Endothelial cell of umbilical vein (primary cell): ENCODE results near the gene MAP3K4.

Experiments
- EZH2 ChIP-seq: IDR thresholded peaks from 2 replicates; pipeline ENCODE4 v1.6.1; 2012; ENCODE audit warnings: borderline replicate concordance, low read depth, mild to moderate bottlenecking, moderate library complexity, low read length, inconsistent platforms; ENCODE audit not compliant: severe bottlenecking
- FOS ChIP-seq: IDR thresholded peaks from 2 replicates; pipeline ENCODE4 v1.6.1; 2011; ENCODE audit warnings: mild to moderate bottlenecking, low read length, moderate library complexity, borderline replicate concordance; ENCODE audit not compliant: insufficient read depth
- GATA2 ChIP-seq: IDR thresholded peaks from 2 replicates; pipeline ENCODE4 v1.7.0; 2011; ENCODE audit warnings: low read depth, mild to moderate bottlenecking, moderate library complexity, mixed read lengths, low read length; ENCODE audit not compliant: insufficient read length, insufficient read depth
- JUN ChIP-seq: IDR thresholded peaks from 2 replicates; pipeline ENCODE4 v1.6.1; 2011; ENCODE audit warnings: borderline replicate concordance, low read depth; ENCODE audit not compliant: insufficient read length, insufficient read depth
- POLR2A ChIP-seq: IDR thresholded peaks from 2 replicates; pipeline ENCODE4 v1.6.1; 2012; ENCODE audit warnings: low read depth, mild to moderate bottlenecking, control low read depth, low read length
- POLR2AphosphoS5 ChIP-seq: IDR thresholded peaks from 2 replicates; pipeline ENCODE4 v1.6.1; 2012; ENCODE audit warnings: low read depth, mild to moderate bottlenecking, control low read depth, low read length, moderate library complexity; ENCODE audit not compliant: insufficient read depth
- TF ChIP-seq, protein P1 (sequence below), 2 donors: IDR thresholded peaks; 1 replicate in 1 of 2; 2 replicates in 1 of 2; pipeline ENCODE4 v1.5.1; 2011; ENCODE audit warnings: low read length in 2 of 2, mild to moderate bottlenecking in 2 of 2, moderate library complexity in 2 of 2, control low read depth in 1 of 2, inconsistent platforms in 1 of 2, low read depth in 1 of 2; ENCODE audit not compliant: insufficient read depth in 1 of 2; ENCODE audit errors: extremely low read depth in 1 of 2
- TF ChIP-seq, protein P2 (sequence below): IDR thresholded peaks from 2 replicates; pipeline ENCODE4 v1.6.1; 2011; ENCODE audit not compliant: insufficient read depth, insufficient read length

DNA sequence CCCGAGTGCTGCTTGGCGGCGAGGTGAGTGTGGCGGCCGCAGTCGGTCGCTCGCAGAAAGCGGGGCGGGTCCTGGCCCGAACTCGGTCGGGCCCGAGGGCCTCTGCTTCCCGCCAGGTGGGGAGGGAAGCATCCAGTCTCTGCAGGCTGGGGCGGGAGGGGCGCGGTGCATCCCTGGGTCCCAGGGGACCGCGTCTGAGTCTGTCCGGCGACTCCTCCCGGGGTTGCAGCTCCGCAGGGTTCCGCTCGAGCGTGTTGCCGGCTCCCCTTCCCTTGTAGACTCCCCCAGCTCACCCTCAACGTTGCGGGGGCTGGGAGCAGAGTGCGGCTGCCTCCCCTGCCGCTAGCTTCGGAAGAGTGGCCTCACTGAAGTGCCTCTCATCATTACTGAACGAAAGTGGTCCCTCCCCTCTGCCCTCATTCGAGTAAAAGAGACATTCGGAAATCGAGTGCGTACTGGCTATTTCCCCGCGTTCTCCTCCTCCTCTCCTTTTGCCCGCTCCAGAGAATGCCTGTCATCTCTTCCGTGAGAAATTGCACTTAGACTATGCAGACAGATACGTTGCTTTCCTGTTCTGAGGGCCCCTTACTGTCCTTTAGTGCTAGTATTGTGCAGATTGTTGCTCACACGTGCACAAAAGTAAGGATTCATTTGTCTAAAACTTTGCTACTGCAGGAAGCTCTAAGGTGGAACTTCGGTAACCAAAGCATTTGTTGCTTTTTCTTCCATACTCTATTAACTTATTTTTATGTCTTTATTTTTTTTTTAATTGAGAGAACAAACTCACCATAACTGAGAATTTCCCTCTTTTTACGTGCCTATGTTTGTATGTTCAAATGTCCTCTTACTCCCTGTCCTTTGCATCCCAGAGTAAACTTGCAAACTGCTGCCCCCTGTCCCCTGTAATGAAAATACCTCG is 751 bp downstream of the MAP3K4 start:
- TF ChIP-seq, protein P1, sequence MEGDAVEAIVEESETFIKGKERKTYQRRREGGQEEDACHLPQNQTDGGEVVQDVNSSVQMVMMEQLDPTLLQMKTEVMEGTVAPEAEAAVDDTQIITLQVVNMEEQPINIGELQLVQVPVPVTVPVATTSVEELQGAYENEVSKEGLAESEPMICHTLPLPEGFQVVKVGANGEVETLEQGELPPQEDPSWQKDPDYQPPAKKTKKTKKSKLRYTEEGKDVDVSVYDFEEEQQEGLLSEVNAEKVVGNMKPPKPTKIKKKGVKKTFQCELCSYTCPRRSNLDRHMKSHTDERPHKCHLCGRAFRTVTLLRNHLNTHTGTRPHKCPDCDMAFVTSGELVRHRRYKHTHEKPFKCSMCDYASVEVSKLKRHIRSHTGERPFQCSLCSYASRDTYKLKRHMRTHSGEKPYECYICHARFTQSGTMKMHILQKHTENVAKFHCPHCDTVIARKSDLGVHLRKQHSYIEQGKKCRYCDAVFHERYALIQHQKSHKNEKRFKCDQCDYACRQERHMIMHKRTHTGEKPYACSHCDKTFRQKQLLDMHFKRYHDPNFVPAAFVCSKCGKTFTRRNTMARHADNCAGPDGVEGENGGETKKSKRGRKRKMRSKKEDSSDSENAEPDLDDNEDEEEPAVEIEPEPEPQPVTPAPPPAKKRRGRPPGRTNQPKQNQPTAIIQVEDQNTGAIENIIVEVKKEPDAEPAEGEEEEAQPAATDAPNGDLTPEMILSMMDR (IDR thresholded peaks at IDR 0.05; ENCODE audit: extremely low read depth in 1 of 2, insufficient read depth in 1 of 2, low read depth in 1 of 2, low read length in 2 of 2), result peak; percentile 43 to 66
- TF ChIP-seq POLR2A (no peak), POLR2AphosphoS5 (no peak), EZH2 (no peak), FOS (no peak), JUN (no peak), GATA2 (no peak)
- TF ChIP-seq, protein P2, sequence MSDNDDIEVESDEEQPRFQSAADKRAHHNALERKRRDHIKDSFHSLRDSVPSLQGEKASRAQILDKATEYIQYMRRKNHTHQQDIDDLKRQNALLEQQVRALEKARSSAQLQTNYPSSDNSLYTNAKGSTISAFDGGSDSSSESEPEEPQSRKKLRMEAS, result no peak
